ENCODE measurements around the gene SHC2.

SHC2 gene, protein sequence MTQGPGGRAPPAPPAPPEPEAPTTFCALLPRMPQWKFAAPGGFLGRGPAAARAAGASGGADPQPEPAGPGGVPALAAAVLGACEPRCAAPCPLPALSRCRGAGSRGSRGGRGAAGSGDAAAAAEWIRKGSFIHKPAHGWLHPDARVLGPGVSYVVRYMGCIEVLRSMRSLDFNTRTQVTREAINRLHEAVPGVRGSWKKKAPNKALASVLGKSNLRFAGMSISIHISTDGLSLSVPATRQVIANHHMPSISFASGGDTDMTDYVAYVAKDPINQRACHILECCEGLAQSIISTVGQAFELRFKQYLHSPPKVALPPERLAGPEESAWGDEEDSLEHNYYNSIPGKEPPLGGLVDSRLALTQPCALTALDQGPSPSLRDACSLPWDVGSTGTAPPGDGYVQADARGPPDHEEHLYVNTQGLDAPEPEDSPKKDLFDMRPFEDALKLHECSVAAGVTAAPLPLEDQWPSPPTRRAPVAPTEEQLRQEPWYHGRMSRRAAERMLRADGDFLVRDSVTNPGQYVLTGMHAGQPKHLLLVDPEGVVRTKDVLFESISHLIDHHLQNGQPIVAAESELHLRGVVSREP

DNA sequence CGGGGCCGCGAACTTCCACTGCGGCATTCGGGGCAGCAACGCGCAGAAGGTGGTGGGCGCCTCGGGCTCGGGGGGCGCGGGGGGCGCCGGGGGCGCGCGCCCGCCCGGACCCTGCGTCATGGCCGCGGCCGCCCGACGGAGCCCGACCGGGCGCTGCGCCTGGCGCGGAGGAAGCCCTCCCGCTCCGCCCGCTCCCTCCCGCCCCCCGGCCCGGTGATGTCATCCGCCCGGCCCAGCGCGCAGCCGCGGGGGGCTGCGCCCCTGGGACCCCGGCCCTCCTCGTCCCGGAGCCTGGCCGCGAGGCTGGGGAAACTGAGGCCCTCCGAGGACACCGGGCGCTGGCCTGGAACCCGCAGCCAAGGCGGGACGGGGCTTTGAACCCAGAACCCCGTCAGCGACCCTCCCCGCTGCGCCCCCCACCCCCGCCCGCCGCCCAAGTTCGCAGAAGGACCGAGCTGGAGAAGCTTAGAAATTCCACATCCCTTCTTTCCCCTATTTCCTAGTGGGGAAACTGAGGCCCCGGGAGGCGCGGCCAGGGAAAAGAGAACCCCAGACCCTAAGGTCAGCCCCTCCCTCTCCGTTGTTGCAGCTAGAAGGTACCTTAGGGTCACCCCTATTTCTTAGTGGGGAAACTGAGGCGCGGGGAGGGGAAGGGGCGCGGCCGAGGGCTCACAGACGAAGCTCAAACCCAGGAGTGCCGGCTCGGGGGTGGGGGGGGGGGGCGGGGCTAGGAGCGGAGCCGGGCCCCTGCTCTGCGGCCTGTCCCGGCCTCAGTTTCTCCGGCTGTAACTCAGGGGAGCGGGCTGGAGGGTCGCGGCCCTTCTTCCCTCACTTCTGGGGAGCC, at the start of gene SHC2:
Gene SHC2, minus strand, starts transcription at position 157 of the 844 bp plus-strand sequence. Its CDS starts 37 bp downstream, at position 120.
- no peak for DNase-seq (ENCODE audit: extremely low read depth in 1 of 2, low read depth in 1 of 2)

DNA sequence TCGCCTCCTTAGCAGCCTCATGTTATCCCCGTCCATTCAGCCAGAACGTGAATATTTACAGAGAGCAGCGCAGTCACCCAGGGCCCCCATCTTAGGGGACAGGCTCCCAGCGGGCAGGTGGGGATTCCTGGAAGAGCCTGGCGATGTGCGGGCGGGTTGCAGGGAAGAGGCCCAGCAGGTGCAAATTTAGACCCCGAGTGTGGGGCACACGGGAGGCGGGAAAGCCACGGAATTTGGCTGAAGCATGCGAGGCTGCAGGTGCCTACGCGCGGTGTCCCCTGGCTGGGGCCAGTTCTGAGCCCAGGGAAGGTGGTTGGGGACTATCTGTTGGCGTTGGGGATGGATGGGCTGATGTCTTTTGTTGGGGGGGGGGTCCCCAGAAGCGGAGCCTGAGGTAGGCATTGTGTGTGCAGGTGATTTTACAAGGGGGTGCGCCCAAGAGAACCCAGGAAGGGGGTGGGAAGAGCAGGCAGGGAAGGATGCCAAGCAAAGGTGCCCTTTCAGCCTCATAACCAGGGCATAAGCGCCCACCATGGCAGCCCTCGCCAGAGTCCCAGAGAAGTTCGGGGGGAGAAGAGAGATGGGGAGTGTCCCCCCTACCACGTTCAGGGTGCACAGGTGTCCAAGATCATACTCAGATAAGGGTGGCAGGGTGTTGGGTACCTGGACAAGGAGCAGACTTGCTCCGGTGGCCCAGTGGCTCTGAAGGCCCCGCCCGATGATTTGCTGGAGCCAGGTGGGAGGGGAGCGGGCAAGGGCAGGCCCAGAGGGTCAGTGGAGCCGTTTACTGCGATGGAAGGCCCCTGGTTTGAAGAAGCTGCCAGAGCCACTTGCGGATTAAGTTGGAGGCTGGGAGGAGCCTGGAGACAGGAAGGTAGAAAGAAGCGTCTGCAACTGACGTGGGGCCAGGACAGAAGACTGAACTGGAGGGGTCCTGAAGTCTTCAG, 47.6 kb upstream of the SHC2 start:
- no peak for DNase-seq (ENCODE audit: extremely low read depth in 1 of 2, low read depth in 1 of 2)

DNA sequence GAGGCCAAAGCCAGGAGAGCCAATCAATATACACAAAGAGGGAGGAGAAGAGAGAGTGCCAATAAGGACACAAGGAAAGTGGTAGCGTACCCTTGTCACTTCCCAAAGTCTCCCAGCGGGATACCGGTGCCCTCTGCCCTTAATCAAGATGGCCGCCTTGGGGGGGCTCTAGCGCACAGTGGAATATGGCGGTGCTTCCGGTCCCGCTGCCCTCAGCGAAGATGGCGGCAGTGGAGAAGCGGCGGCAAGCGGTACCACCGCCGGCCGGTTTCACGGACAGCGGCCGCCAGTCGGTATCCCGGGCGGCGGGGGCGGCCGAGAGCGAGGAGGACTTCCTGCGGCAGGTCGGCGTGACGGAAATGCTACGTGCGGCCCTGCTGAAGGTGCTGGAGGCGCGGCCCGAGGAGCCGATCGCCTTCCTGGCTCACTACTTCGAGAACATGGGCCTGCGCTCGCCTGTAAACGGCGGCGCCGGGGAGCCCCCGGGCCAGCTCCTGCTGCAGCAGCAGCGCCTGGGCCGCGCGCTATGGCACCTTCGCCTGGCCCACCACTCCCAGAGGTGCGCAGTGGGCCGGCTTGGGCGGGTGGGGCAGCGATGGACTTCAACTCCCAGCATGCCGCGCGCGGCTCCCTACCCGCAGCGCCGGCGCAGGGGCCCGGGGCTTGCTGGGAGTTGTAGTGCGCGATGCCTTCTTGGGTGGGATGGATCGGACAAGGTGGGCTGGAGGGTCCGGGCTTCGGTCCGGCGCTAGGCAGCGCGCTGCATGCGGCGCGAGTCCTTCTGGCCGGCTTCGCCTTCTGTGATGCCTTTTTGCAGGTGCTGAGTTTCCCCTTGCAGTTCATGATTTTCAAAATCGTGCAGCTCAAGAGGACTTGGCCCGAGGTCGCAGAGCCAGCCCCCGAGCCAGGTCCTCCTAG, 46.7 kb upstream of the SHC2 start, which contains the start of gene TPGS1:
Gene TPGS1, plus strand, starts transcription at position 212 of the 918 bp plus-strand sequence. Its CDS starts 10 bp downstream, at position 222.
- peak; percentile 65 to 77 for DNase-seq (ENCODE audit: extremely low read depth in 1 of 2, low read depth in 1 of 2)

DNA sequence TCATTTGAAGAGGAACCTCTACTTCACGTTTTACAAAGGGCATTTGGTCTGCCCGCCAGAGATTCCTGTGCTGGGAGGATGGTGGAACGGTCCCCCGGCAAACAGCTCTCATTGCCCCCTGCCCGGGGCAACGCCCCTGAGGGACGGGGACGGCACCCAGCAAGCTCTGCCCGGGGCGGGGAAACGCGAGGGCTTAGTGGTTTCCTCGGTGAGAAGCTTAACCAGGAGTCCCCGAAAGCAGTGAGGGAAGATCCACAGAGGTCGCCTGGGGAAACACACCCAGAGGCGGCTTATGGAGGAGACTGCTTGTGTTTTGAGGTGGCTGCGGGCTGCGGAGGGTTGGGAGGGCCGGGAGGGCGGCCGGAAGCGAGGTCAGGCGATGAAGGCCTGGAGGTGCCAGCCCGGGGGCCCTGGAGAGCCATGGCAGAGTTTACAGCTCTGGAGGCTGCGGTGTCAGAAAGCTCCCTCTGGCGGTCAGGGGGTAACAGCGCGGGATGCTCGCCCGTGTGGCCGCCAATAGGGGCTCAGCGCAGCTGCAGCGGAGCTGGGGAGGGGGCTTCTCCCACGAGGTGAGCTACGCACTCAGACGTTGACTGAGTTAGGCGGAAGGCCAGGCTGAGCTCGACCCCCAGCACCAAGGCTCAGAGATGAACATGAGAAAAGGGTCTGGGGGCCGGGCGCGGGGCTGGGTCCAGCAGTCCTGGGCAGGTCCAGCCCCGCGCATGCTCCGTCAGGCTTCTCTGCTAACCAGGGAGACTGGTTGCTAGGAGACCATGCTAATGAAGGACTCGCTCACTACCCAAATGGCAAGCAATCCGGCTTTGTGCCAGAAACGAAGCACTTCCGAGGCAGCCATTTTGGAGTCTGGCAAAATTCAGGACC, 45.8 kb upstream of the SHC2 start:
- peak; percentile 83 to 86 for DNase-seq (ENCODE audit: extremely low read depth in 1 of 2, low read depth in 1 of 2)

DNA sequence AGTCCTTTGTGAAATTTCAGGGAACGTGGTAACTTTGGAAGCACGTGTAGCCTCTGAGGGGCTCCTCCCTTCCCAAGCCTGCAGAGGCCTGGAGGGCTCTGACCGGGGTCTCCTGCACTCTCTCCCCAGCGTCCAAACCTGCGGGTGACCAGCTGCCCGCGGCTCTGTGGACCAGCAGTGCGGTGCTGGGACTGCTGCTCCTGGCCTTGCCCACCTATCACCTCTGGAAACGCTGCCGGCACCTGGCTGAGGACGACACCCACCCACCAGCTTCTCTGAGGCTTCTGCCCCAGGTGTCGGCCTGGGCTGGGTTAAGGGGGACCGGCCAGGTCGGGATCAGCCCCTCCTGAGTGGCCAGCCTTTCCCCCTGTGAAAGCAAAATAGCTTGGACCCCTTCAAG, 43.8 kb upstream of the SHC2 start:
- DNase-seq (ENCODE audit: extremely low read depth in 1 of 2, low read depth in 1 of 2): no peak

DNA sequence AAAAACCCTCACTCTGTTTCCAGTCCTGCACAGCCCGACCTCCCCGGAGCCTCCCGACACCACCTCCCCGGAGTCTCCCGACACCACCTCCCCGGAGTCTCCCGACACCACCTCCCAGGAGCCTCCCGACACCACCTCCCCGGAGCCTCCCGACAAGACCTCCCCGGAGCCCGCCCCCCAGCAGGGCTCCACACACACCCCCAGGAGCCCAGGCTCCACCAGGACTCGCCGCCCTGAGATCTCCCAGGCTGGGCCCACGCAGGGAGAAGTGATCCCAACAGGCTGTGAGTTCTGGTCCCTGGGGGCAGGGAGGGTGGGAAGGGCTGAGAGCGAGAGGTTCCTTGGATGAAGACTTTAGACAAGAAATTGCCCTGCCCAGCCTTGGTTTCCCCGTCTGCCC, 40.8 kb upstream of the SHC2 start:
- no peak for DNase-seq (ENCODE audit: extremely low read depth in 1 of 2, low read depth in 1 of 2)

DNA sequence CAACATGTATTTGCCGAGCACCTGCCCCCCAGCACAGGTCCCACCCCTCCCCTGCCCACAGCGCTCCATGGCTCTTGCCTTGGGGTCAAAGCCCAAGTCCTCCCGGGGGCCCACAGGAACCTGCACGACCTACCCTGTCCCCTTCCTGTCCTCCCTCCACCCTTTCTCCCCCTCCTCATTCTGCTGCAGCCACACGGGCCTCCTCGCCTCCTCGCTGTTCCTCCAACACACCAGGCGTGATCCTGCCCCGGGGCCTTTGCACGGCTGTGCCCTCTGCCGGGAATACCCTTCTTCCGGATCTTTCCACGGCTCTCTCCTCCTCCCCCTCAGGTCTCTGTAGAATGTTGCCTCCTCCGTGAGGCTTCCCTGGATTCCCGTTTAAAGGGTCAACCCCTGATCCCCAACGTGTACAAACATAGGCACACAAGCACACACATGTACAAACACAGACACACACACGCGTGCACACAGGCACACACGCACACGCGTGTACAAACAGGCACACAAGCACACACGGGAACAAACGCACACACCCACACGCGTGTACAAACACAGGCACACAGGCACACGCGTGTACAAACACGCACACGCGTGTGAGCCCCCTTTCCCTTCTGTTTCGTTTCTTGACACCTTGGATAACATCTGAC, 38.3 kb upstream of the SHC2 start:
- no peak for DNase-seq (ENCODE audit: extremely low read depth in 1 of 2, low read depth in 1 of 2)

DNA sequence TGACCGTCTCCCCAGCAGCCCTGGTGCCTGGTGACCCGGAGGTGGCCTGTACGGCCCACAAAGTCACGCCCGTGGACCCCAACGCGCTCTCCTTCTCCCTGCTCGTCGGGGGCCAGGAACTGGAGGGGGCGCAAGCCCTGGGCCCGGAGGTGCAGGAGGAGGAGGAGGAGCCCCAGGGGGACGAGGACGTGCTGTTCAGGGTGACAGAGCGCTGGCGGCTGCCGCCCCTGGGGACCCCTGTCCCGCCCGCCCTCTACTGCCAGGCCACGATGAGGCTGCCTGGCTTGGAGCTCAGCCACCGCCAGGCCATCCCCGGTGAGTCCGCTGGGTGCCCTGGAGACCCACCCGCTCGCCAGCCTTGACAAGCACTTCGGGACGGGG, 37.7 kb upstream of the SHC2 start:
- no peak for DNase-seq (ENCODE audit: extremely low read depth in 1 of 2, low read depth in 1 of 2)

DNA sequence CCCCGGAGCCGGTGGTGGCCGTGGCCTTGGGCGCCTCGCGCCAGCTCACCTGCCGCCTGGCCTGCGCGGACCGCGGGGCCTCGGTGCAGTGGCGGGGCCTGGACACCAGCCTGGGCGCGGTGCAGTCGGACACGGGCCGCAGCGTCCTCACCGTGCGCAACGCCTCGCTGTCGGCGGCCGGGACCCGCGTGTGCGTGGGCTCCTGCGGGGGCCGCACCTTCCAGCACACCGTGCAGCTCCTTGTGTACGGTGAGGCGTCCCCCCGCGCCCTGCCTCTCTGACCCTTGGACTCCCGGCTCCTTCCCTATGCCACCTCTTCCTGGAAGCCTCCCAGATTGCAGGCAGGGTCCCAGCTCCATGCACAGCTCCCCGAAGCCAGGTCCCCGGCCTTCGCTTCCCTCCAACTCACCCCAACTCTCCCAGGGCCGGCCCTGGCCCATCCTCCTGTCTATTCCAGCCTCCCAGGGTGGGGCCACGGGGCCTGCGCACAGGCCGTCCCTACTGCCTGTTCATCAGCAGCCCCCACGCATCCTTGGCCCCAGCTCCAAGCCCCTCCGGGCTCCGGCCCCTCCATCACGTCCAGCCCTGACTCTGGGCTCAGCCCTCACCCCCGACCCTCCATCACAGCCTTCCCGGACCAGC, 37.2 kb upstream of the SHC2 start:
- DNase-seq (ENCODE audit: extremely low read depth in 1 of 2, low read depth in 1 of 2): no peak

DNA sequence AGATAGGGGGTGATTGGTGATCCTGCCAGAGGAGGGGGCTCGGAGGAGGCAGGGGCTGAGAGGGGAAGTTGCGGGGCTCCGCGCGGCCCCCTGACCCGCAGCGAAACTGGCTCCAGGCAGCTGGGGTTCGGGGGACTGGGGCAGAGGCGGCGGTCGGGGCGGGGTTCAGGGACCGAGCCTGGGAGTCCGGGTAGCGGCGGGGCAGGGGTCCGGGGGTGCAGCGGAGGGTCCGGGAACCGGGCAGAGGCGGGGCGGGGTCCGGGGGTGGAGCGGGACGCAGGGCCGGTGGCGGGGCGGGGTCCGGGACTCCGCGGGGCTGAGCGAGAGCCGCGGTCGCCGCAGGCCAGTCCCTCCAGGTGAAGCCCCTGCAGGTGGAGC, 36.6 kb upstream of the SHC2 start:
- DNase-seq (ENCODE audit: extremely low read depth in 1 of 2, low read depth in 1 of 2): no peak

DNA sequence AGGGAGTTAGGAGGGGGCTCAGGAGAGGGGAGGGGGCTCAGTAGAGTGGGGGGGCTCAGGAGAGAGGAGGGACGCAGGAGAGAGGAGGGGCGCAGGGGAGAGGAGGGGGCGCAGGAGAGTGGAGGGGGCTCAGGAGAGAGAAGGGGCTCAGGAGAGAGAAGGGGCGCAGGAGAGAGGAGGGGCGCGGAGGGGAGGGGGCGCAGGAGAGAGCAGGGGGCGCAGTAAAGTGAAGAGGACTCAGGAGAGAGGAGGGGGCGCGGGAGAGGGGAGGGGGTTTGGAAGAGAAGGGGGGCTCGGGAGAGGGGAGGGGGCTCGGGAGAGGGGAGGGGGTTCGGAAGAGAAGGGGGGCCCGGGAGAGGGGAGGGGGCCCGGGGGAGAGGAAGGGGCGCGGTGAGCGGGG, 36.2 kb upstream of the SHC2 start:
- DNase-seq (ENCODE audit: extremely low read depth in 1 of 2, low read depth in 1 of 2): no peak

DNA sequence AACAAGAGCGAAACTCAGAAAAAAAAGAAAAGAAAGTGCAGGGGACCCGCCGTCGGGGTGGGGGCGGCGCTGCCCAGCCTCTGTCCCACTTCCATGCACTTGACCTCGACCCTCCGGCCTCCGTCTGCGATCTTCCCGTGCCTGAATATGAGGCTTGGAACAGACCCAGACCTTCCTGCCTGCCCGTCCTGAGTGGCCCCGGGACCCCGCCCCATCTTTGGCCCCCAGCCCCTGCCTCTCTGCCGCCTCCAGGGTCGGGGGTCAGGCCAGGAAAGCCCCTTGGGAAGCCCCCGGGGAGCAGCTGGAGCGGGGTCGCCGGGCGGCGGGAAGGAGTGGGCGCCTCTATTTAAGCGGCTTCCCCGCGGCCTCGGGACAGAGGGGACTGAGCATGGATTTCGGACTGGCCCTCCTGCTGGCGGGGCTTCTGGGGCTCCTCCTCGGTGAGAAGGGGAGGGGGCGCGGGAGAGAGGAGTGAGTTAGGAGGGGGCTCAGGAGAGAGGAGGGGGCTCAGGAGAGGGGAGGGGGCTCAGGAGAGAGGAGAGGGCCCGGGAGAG, 35.4 kb upstream of the SHC2 start, which contains the start of gene MADCAM1:
Gene MADCAM1, plus strand, starts transcription at position 375 of the 554 bp plus-strand sequence. Its CDS starts 14 bp downstream, at position 389.
- no peak for DNase-seq (ENCODE audit: extremely low read depth in 1 of 2, low read depth in 1 of 2)

DNA sequence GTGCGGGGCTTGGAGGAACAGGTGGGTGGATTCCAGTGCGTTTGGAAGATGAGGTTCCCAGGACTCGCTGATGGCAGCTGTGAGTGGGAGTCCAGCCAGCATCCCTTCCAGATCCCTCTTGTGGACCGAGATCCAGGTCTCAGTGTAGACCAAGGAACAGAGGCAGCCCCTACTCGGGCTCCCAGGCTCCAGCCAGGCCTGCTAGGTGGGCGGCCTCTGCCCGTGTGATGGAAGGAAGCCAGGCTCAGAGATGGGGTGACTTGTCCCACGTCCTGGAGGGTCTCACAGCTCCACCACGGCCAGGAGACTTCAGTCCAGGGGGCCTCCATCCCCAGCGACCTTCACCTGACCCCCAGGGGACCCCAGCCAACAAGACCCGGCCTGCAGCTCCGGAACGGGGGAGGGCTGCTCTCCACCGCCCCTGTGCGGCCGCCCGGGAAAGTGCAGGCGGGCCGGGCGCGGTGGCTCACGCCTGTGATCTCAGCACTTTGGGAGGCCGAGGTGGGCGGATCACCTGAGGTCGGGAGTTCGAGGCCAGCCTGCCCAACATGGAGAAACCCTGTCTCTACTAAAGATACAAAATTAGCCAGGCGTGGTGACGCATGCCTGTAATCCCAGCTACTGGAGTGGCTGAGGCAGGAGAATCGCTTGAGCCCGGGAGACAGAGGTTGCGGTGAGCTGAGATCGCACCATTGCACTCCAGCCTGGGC, 34.7 kb upstream of the SHC2 start:
- no peak for DNase-seq (ENCODE audit: extremely low read depth in 1 of 2, low read depth in 1 of 2)

DNA sequence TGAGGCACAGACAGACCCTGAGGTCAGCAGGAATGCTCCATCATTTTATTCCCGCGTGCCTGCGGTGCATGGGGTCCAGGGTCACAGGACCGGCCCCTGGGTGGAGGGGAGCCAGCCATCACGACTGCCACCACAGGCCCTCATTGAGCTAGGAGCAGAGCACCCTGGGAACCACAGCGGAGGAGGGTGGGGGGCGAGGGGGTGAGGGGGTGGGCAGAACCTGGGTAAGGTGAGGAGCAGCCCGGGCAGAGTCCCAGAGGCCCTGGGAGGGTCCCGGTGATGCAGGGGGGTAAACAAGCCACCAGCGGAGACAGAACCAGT, 34.2 kb upstream of the SHC2 start:
- no peak for DNase-seq (ENCODE audit: extremely low read depth in 1 of 2, low read depth in 1 of 2)

DNA sequence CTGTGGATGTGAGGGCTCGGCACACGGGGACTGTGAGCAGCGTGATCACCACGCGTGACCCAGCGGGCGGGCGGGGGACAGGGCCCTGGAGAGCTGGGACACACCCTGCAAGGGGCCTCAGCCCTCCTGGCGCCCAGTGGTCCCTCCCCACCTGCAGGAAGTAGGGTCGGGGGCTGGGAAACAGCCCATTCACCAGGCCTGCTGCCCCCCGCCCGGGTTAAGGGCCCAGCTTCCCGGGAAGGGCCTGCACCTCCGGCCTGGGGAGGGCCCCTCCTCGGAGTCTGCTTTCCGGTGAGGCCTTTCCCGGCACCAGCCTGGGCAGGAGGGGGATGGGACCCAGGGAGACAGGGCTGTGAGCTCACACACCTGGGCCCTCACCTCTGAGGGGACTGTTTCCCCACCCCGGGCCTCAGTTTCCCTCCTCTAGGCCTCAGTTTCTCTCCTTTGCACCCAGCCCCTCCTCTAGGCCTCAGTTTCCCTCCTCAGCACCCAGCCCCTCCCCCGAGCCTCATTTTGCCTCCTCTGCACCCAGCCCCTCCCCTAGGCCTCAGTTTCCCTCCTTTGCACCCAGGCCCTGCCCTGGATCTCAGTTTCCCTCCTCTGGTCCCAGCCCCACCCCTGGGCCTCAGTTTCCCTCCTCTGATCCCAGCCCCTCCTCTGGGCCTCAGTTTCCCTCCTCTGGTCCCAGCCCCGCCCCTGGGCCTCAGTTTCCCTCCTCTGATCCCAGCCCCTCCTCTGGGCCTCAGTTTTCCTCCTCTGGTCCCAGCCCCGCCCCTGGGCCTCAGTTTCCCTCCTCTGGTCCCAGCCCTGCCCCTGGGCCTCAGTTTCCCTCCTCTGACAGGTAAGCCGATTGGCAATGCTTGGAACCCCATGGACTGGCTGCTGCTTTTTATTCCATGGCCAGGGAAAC, 33.6 kb upstream of the SHC2 start:
- DNase-seq (ENCODE audit: extremely low read depth in 1 of 2, low read depth in 1 of 2): no peak

All from activated CD8-positive, alpha-beta memory T cell treated with anti-CD3 and anti-CD28 coated beads for 1 hour (primary cell).